Fibroblast of the aortic adventitia (primary cell): ENCODE results near the gene TBC1D8. TPM values are rescaled to one million over a fixed set of nuclear protein-coding genes. Genes with fewer than 3 reads are reported as not detected.

Experiments used
- DNase-seq: peaks from one replicate; pipeline ENCODE4 v3.0.0-alpha.2; 2010; ENCODE audit warnings: low read depth
- H3K4me3 ChIP-seq: 2 replicates; pipeline ENCODE4 v1.5.1; 2011; ENCODE audit warnings: low read depth, mild to moderate bottlenecking, control low read depth, low read length, moderate library complexity
- total RNA-seq: library from RNA; depleted of rRNA; stranded (reverse); fragments of >200 nt; gene quantifications from 2 replicates; pipeline ENCODE4 v1.2.3, GENCODE V29; 2012; ENCODE audit warnings: low replicate concordance
- TF ChIP-seq, protein P1 (sequence below): IDR thresholded peaks from 2 replicates; pipeline ENCODE4 v1.5.1; 2011; ENCODE audit warnings: mild to moderate bottlenecking, low read length, control low read depth, inconsistent platforms; ENCODE audit not compliant: insufficient read depth

The TBC1D8 gene
- total RNA-seq, 1 donor: 21.3 TPM

DNA sequence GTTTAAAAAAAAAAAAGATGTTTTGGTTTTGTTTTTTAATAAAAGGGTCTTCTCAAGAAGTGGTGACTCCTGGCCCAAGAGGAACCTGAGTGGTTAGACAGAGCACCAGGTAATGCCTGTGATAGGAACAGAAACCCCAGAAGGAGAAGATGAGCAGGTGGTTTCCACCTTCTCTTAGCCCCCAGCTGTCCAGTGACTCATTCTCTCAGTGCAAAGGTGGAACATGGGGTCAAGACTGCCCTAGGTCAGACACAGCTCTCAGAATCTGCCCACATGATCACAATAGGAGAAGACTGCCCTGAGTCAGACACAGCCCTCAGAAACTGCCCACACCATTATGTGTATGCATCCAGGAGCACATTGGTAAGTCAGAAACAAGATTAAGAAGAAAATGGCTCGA is 61.8 kb downstream of the TBC1D8 start:
- no peak for DNase-seq
- TF ChIP-seq, protein P1, sequence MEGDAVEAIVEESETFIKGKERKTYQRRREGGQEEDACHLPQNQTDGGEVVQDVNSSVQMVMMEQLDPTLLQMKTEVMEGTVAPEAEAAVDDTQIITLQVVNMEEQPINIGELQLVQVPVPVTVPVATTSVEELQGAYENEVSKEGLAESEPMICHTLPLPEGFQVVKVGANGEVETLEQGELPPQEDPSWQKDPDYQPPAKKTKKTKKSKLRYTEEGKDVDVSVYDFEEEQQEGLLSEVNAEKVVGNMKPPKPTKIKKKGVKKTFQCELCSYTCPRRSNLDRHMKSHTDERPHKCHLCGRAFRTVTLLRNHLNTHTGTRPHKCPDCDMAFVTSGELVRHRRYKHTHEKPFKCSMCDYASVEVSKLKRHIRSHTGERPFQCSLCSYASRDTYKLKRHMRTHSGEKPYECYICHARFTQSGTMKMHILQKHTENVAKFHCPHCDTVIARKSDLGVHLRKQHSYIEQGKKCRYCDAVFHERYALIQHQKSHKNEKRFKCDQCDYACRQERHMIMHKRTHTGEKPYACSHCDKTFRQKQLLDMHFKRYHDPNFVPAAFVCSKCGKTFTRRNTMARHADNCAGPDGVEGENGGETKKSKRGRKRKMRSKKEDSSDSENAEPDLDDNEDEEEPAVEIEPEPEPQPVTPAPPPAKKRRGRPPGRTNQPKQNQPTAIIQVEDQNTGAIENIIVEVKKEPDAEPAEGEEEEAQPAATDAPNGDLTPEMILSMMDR: no peak
- no peak overlapping the region for H3K4me3 ChIP-seq

DNA sequence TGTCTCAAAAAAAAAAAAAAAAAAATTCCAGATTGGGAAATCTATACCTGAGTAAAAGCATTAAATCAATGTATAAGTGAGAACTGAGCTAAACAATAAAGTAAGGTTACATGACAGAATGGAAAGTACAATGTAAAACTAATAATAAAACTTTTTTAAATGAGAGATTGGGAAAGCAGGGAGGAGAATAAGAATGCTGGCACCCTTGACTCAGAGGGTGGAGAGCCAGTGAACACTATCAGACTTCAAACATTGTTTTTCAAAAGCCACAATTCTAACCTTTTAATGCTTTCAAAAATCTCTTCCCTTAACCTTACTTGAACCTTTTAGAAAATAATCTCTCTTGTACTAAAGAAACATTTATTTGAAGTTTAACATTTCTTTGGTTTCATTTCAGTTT is 63.5 kb downstream of the TBC1D8 start:
- H3K4me3 ChIP-seq: no peak overlapping the region
- TF ChIP-seq, protein P1: no peak
- DNase-seq: peak; percentile 67

DNA sequence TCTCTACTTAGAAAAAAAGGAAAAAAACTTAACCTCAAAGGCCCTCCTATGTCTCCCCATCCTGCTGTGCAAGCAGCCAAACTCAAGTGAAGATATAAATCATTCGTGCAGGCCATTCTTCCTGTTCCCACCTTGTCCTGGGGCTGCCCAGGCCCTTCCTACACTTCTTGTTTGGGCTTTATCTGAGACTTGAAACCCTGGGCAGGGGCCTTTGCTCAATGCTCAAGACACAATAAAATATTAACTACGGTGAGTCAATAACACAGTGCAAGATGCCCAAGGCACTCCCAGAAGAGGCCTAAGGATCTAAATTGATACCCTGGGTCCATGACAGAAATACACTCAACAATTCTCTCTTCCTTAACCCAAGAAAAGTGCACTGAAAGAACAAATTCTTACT is 67.6 kb downstream of the TBC1D8 start:
- TF ChIP-seq, protein P1: no peak
- DNase-seq: no peak
- no peak overlapping the region for H3K4me3 ChIP-seq

DNA sequence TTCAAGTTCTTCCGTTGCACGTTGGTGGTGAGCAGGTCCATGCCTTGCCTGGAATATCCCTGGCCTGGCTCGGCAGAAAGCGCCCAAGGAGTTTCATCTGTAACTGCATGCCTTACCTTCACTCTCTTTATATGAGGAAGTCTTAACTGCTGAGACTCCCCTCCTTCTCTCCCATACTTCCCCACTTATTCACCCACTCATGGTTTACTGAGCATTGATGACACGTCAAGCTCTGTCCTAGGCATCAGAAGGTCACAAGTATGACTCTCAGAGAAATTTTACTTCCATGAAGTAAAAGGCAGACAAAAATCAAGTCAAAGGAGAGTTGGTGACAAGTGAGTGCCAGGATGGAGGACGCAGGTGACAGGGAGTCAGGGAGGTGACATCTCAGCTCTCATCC is 68.2 kb downstream of the TBC1D8 start:
- DNase-seq: no peak
- TF ChIP-seq, protein P1: no peak
- H3K4me3 ChIP-seq: no peak overlapping the region

DNA sequence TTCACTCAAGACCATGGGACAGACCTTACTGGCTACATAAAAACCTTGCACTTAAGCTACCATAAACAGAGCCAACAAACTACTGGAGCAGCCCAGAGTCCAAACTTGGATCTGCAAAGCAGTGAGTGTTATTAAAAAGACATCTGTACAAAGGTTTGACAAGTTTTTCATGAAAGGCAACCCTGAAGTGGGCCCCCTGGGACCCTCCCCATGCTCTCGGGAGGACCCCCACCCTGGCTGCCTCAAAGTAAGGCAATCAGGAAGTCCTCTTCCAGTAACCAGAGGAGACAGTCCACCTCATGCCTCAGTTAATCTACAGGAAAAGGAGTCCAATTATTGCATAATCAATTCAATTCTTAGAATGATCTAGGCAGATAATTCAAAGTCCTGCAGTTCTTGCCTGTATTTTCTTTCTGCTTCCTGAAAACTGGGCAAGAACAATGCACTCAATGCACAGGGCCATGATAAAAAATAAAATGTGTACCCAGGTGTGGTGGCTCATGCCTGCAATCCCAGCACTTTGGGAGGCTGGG is 69.7 kb downstream of the TBC1D8 start:
- TF ChIP-seq, protein P1: no peak
- no peak overlapping the region for H3K4me3 ChIP-seq
- no peak for DNase-seq

DNA sequence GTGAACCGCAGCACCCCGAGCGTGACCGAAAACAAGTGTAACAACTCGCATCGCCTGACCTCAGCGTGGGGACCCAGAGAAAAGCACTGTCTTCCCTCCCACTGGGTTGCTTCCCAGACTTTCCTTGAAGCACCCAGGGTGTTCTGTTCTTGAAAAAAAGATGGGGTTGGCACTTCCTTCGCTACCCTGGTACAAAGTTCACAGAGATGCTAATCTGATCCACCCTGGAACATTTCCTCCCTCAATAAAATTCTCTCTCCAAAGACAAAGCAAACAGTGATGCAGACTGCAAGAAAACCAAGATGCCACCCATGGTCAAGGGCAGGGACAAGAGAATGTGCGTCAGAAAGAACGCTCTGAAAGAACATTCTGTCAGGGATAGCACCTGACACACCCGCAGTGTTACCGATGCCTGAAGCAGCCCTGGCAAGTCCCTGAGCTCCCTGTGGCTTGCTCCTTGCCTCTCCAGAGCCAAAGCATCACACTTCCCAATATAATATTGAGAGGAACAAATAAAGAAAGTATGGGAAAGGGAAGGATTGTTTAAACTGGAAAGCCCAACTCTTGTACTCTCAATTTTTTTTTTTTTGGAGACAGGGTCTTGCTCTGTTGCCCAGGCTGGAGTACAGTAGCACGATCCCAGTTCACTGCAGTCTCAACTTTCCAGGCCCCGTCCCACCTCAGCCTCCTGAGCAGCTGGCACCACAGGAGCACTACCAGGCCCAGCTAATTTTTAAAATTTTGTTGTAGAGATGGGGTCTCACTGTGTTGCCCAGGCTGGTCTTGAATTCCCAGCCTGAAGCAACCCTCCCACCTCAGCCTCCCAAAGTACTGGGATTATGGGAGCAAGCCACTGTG is 70.7 kb downstream of the TBC1D8 start:
- DNase-seq: no peak
- no peak overlapping the region for H3K4me3 ChIP-seq
- TF ChIP-seq, protein P1: no peak
